ENCODE data around the gene PDLIM1. TPM values are rescaled to one million over a fixed set of nuclear protein-coding genes. Genes with fewer than 3 reads are reported as not detected.

The PDLIM1 gene
- total RNA-seq, 2 donors from 2014 or later: 2.7 to 6.8 TPM

GRCh38 chr10:95193944-95194343 lies 96.9 kb downstream of the PDLIM1 start, which contains the start of gene ACSM6:
ACSM6 (plus strand) TSS chr10:95194238; CDS start chr10:95194486, 248 bp downstream.
- H3K27me3 Mint-ChIP-seq: peaks cover 0 to 7% of the 10 kb centered on the region in 2 donors
- H3K9me3 Mint-ChIP-seq: no peaks in the 10 kb centered on the region
- no peak for ATAC-seq
- H3K27ac Mint-ChIP-seq: no peak within 1 kb of the TSS
- H3K4me3 Mint-ChIP-seq: no peak within 1 kb of the TSS
- H3K36me3 Mint-ChIP-seq: no peaks in the 10 kb centered on the region
- no peaks in the 10 kb centered on the region for H3K4me1 Mint-ChIP-seq (ENCODE audit: low read depth in 2 of 2)
- DNase-seq (ENCODE audit: low spot score): no peak

- Mint-ChIP-seq H3K9me3 (no peaks in the 10 kb centered on the region), H3K27ac (no peak overlapping the region), H3K36me3 (no peaks in the 10 kb centered on the region), H3K4me1 (ENCODE audit: low read depth in 2 of 2) (peaks cover 4 to 6% of the 10 kb centered on the region in 2 donors), H3K27me3 (peaks cover 0 to 16% of the 10 kb centered on the region in 2 donors), H3K4me3 (no peak overlapping the region)
- no peak for DNase-seq (ENCODE audit: low spot score)
- ATAC-seq: no peak
Observed at GRCh38 chr10:95188593-95188992, 102.2 kb downstream of the PDLIM1 start.

GRCh38 chr10:95187617-95188016 lies 103.2 kb downstream of the PDLIM1 start:
- Mint-ChIP-seq H3K9me3 (no peaks in the 10 kb centered on the region), H3K4me3 (no peak overlapping the region), H3K4me1 (ENCODE audit: low read depth in 2 of 2) (peaks cover 4 to 6% of the 10 kb centered on the region in 2 donors), H3K27me3 (peaks cover 0 to 16% of the 10 kb centered on the region in 2 donors), H3K27ac (no peak overlapping the region), H3K36me3 (no peaks in the 10 kb centered on the region)
- no peak for ATAC-seq
- DNase-seq (ENCODE audit: low spot score): no peak

Other genes with a start within 250 kb of the PDLIM1 start
- gene CYP2C8, start 221.5 kb downstream of the PDLIM1 start, total RNA-seq: not detected
- not detected for gene ACSM6, start 96.8 kb downstream of the PDLIM1 start, total RNA-seq